Lower lobe of right lung (tissue), 2 donors: Measurements from ENCODE around the gene CCR6. TPM values are rescaled to one million over a fixed set of nuclear protein-coding genes. Genes with fewer than 3 reads are reported as not detected.

ENCODE experiments used
- ATAC-seq, 2 donors: fragments of 200-7000 bp; cut with Tn5 transposase; one replicate each; pipeline ENCODE4 v1.9.1; 2020 to 2022; ENCODE audit warnings: mild to moderate bottlenecking in 2 of 2, moderate library complexity in 2 of 2
- DNase-seq: peaks from one replicate; pipeline ENCODE4 v3.0.0-alpha.2; 2020
- H3K27ac ChIP-seq: fragments of 200-600 bp; one replicate; pipeline ENCODE4 v1.8.0; 2022
- H3K27me3 ChIP-seq: fragments of 200-600 bp; one replicate; pipeline ENCODE4 v1.8.0; 2022; ENCODE audit warnings: low read depth
- H3K36me3 ChIP-seq: fragments of 200-600 bp; one replicate; pipeline ENCODE4 v1.8.0; 2022; ENCODE audit warnings: mild to moderate bottlenecking
- H3K4me1 ChIP-seq: fragments of 200-600 bp; one replicate; pipeline ENCODE4 v1.8.0; 2022
- H3K4me3 ChIP-seq: fragments of 200-600 bp; one replicate; pipeline ENCODE4 v1.8.0; 2022; ENCODE audit warnings: mild to moderate bottlenecking
- H3K9me3 ChIP-seq: fragments of 200-600 bp; one replicate; pipeline ENCODE4 v1.8.0; 2022
- CTCF ChIP-seq: fragments of 200-600 bp; IDR thresholded peaks from one replicate; pipeline ENCODE4 v1.8.0; 2022; ENCODE audit warnings: antibody characterized with exemption, mild to moderate bottlenecking
- intact Hi-C: fragments of 100-400 bp; cut with DNase I; formaldehyde crosslinking; loops from one replicate; pipeline ENCODE4 v1.11.0; 2022
- total RNA-seq: library from RNA; stranded (reverse); fragmentation: NEBNext Ultra II Directional; extraction: Animal tissue kit (Norgen Biotek cat#: 25700); gene quantifications from one replicate; pipeline ENCODE4 v1.2.1, GENCODE V29; 2021
- donor health status: DM: no; HTN: yes; CAD: no; lungs with severe emphysema.

The CCR6 gene
- total RNA-seq, 1 donor from 2014 or later = 0.83 TPM

- Histone ChIP-seq H3K4me1 (no peaks in the 10 kb centered on the region), H3K27me3 (peaks cover 18% of the 10 kb centered on the region), H3K27ac (no peak overlapping the region), H3K36me3 (no peaks in the 10 kb centered on the region), H3K4me3 (no peak overlapping the region), H3K9me3 (no peaks in the 10 kb centered on the region)
- intact Hi-C loops = no loop called here
- no peak for ATAC-seq
- DNase-seq = no peak
- TF ChIP-seq CTCF = no peak
Measured at GRCh38 chr6:167146977-167147376, 24.1 kb downstream of the CCR6 start.

- intact Hi-C loops = no loop called here
- no peaks in the 10 kb centered on the region for H3K36me3 ChIP-seq
- no peaks in the 10 kb centered on the region for H3K4me1 ChIP-seq
- ATAC-seq (no peak), DNase-seq (no peak)
- H3K4me3 ChIP-seq = no peak overlapping the region
- TF ChIP-seq CTCF = no peak
- no peak overlapping the region for H3K27ac ChIP-seq
- H3K9me3 ChIP-seq = no peaks in the 10 kb centered on the region
- peaks cover 18% of the 10 kb centered on the region for H3K27me3 ChIP-seq
Measured at GRCh38 chr6:167148021-167148420, 25.1 kb downstream of the CCR6 start.

- peaks cover 18% of the 10 kb centered on the region for H3K27me3 ChIP-seq
- no peaks in the 10 kb centered on the region for H3K36me3 ChIP-seq
- H3K4me1 ChIP-seq = no peaks in the 10 kb centered on the region
- no peak for TF ChIP-seq CTCF
- DNase-seq = no peak
- intact Hi-C loops = no loop called here
- no peak overlapping the region for H3K4me3 ChIP-seq
- H3K9me3 ChIP-seq = no peaks in the 10 kb centered on the region
- no peak overlapping the region for H3K27ac ChIP-seq
- ATAC-seq = no peak
Measured at GRCh38 chr6:167148997-167149396, 26.1 kb downstream of the CCR6 start.

- no peak for TF ChIP-seq CTCF
- Histone ChIP-seq H3K9me3 (no peaks in the 10 kb centered on the region), H3K27me3 (peaks cover 12% of the 10 kb centered on the region), H3K27ac (no peak overlapping the region), H3K4me1 (no peaks in the 10 kb centered on the region), H3K36me3 (no peaks in the 10 kb centered on the region), H3K4me3 (no peak overlapping the region)
- ATAC-seq (no peak), DNase-seq (no peak)
- intact Hi-C loops = no loop called here
Measured at GRCh38 chr6:167150941-167151549, 28.1 kb downstream of the CCR6 start.

- DNase-seq (no peak), ATAC-seq (no peak)
- no peaks in the 10 kb centered on the region for H3K36me3 ChIP-seq
- H3K4me3 ChIP-seq = no peak overlapping the region
- H3K27ac ChIP-seq = no peak overlapping the region
- H3K4me1 ChIP-seq = no peaks in the 10 kb centered on the region
- no peaks in the 10 kb centered on the region for H3K9me3 ChIP-seq
- no peak for TF ChIP-seq CTCF
- intact Hi-C loops = no loop called here
- peaks cover 12% of the 10 kb centered on the region for H3K27me3 ChIP-seq
Measured at GRCh38 chr6:167151648-167152047, 28.8 kb downstream of the CCR6 start.
